Activated CD4-positive, alpha-beta T cell treated with anti-CD3 and anti-CD28 coated beads for 36 hours (primary cell): ENCODE measurements around the gene MSRB2. TPM values are rescaled to one million over a fixed set of nuclear protein-coding genes. Genes with fewer than 3 reads are reported as not detected.

Source experiments
- ATAC-seq: fragments of 200-7000 bp; cut with Tn5 transposase; one replicate; pipeline ENCODE4 v1.10.0; 2021; ENCODE audit warnings: mild to moderate bottlenecking, moderate library complexity
- CTCF ChIA-PET: fragments of 350-600 bp; sonication (Branson Sonifier 250); formaldehyde crosslinking; loops from one replicate; lab custom pipeline; 2021; ENCODE audit warnings: antibody characterized with exemption; lab: Charles Lee
- POLR2A ChIA-PET: fragments of 350-600 bp; sonication (Branson Sonifier 250); formaldehyde crosslinking; loops from one replicate; lab custom pipeline; 2021; ENCODE audit warnings: antibody characterized with exemption, inconsistent platforms; lab: Charles Lee
- DNase-seq: peaks from one replicate; pipeline ENCODE4 v3.0.0-alpha.2; 2020
- H3K27ac Mint-ChIP-seq: one replicate; pipeline ENCODE4 v1.8.0; 2021; ENCODE audit warnings: mixed read lengths
- H3K27me3 Mint-ChIP-seq: one replicate; pipeline ENCODE4 v1.8.0; 2021; ENCODE audit warnings: mixed read lengths
- H3K36me3 Mint-ChIP-seq: one replicate; pipeline ENCODE4 v1.8.0; 2021; ENCODE audit warnings: low read depth, mixed read lengths
- H3K4me1 Mint-ChIP-seq: one replicate; pipeline ENCODE4 v1.8.0; 2021; ENCODE audit warnings: mixed read lengths
- H3K4me3 Mint-ChIP-seq: one replicate; pipeline ENCODE4 v1.8.0; 2021; ENCODE audit warnings: mild to moderate bottlenecking, moderate library complexity, mixed read lengths
- H3K9me3 Mint-ChIP-seq: one replicate; pipeline ENCODE4 v1.8.0; 2021; ENCODE audit warnings: low read depth, mixed read lengths
- intact Hi-C, 2 experiments: fragments of 100-400 bp; cut with DNase I in 1 of 2; cut with micrococcal nuclease in 1 of 2; formaldehyde crosslinking; loops; one replicate each; pipeline versions ENCODE4 v1.14.2 to v1.15.1; 2022 to 2024; cut with DNase I, micrococcal nuclease
- total RNA-seq, 2 experiments: library from RNA; stranded (reverse); gene quantifications; one replicate each; pipeline ENCODE4 v1.2.3, GENCODE V29; 2021

MSRB2 gene
- total RNA-seq, 2 experiments from 2014 or later, result 8.2 to 9.0 TPM

DNA sequence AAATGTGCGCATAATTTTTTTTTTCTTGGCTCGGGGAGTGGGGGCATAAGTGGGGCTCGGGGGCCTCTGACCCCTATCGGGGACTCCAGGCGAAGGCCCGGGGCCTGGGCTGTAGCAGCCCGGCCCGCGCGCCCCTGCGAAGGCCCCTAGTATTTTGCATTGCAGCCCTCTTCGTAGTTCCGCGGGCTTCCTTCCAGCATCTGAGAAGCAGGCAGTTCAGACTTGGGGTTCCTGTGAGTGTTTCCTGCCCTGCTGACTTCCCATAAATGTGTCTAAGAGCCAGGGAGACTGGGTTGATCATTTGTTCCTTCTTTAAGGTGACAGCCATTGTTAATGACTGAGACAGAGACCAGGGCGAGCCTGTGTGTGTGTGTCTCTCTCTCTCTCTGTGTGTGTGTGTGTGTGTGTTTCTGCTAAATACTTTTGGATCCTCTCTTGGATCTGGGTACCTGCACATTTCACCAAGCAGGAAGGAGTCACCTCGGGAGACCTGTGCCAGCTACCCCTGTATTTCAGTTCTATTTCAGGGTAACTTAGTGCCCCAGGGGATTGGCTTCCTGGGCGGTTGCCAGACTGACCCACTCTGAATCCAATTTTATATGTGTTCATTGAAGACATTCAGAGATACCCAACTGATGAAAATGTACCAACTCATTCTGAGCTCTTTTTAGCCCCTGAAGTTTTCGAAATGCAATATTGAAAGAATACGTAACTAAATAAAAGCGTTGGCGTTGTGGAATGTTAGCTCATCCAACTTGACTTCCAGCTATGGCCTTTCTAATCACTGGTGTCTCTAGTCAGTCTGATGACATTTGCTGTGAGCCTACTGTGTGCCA lies 805 bp downstream of the MSRB2 start:
- CTCF ChIA-PET, result interaction anchor here (0.5 to 1.1 kb wide), 5 partner anchors 19 to 854 kb away, joined by 3 to 6 read pairs (median 3); no protein-coding TSS in a partner anchor
- ATAC-seq (peak; percentile 63), DNase-seq (peak; percentile 52)
- Mint-ChIP-seq H3K4me3 (peak overlapping the region; percentile 95), H3K27me3 (no peaks in the 10 kb centered on the region), H3K27ac (peak overlapping the region; percentile 92), H3K4me1 (peaks cover 46% of the 10 kb centered on the region), H3K9me3 (peaks cover 15% of the 10 kb centered on the region), H3K36me3 (peaks cover 11% of the 10 kb centered on the region)
- POLR2A ChIA-PET, result no interaction called here
- intact Hi-C loops, result loop anchor here (1.0 to 10.0 kb wide), 11 partner anchors 343 to 1601 kb away; partner anchors contain the start of genes DNAJC1 (in 1 of the 2), KIAA1217 (in 1 of the 2), OTUD1 (in 1 of the 2) and PIP4K2A (in 1 of the 2)

DNA sequence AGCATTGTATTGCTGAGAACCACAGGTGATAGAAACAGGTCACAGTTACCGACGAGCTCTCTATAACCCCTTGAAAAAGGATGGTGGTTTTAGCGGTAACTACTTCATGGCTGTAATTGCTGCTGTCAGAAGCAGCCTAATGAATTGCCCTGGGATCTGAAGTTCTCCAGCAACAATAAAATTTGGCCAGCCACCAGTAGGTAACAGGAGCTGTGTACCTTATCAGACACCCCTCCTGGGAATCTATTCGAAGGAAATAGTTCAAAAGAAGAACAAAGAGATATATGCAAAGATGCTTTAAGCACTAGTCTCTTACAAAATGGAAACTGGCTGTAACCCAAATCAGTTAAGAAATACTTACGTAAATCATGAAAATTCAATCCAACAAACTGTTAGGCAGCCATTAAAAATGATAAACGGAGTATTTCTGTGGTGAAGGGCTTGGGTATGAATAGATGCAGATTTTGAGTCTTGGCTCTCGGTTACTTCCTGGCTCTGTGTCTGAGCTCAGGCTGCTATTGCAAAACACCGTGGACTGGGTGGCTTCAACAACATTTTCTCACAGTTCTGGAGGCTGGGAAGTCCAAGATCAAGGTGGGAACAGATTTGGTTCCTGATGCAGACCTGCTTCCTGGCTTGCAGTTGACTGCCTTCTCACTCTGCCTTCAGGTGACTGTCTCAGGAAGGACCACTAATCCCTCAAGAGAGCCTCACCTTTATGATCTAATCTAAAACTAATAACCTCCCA lies 1.6 kb downstream of the MSRB2 start:
- ATAC-seq (peak; percentile 21), DNase-seq (peak; percentile 11)
- Mint-ChIP-seq H3K27ac (peak overlapping the region; percentile 92), H3K4me1 (peaks cover 48% of the 10 kb centered on the region), H3K27me3 (no peaks in the 10 kb centered on the region), H3K4me3 (peak overlapping the region; percentile 95), H3K36me3 (peaks cover 14% of the 10 kb centered on the region), H3K9me3 (peaks cover 16% of the 10 kb centered on the region)
- ChIA-PET CTCF (interaction anchor here (0.6 to 1.1 kb wide), 4 partner anchors 20 to 855 kb away, joined by 3 to 4 read pairs (median 3); no protein-coding TSS in a partner anchor), POLR2A (no interaction called here)
- intact Hi-C loops, result loop anchor here (5.0 to 10.0 kb wide), 9 partner anchors 345 to 1602 kb away; partner anchors contain the start of genes DNAJC1 (in 1 of the 2) and KIAA1217 (in 1 of the 2)

DNA sequence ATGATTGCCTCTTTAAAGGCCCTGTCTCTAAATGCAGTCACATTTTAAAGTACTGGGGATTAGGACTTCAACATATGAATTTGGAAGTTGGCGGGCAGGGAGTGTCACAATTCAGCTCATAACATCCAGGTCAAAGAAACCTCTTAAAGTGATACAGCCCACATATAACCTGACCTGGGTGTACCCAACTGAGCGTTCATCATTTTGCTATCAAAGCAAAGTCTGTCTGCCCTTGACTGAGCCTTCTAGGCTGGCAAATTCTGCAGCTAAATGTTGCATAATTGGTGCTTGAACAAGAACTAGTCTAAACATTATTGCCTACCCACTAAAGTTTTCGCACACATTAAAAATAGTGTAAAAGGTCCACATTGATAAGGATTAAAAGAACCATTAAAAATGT lies 3.7 kb downstream of the MSRB2 start:
- DNase-seq, result no peak
- CTCF ChIA-PET, result no interaction called here

DNA sequence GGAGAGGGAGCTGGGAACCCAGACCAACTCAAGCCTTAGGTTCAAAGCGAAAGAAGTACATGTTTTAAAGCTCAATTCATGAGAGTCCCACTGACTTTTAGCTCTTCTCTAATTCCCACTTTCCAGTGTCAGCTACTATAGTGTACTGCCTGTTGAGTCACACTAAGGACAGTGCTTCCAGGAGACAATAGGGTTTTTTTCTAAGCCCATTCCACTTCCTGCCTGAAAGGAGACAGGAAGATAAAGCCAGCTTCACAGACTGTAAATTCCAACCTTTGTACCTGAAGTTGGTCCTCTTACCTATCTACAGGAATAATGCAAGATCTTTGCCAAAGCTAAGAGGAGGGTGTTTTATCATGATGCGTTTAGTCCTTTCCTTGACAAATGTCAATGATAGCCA lies 4.4 kb downstream of the MSRB2 start:
- H3K27ac Mint-ChIP-seq, result no peak overlapping the region
- CTCF ChIA-PET, result interaction anchor here (0.6 kb wide), 1 partner anchor 79 kb away, joined by 3 read pairs; no protein-coding TSS in a partner anchor
- no peak overlapping the region for H3K4me3 Mint-ChIP-seq

More for the DNA sequence above, 3.7 kb downstream of the MSRB2 start:
- Mint-ChIP-seq H3K27ac (no peak overlapping the region), H3K27me3 (no peaks in the 10 kb centered on the region), H3K9me3 (peaks cover 16% of the 10 kb centered on the region), H3K36me3 (peaks cover 16% of the 10 kb centered on the region), H3K4me1 (peaks cover 48% of the 10 kb centered on the region), H3K4me3 (no peak overlapping the region)
- no peak for ATAC-seq
- intact Hi-C loops, result loop anchor here (5.0 to 10.0 kb wide), 9 partner anchors 343 to 1604 kb away; partner anchors contain the start of genes DNAJC1 (in 1 of the 2) and KIAA1217 (in 1 of the 2)
- POLR2A ChIA-PET, result no interaction called here

DNA sequence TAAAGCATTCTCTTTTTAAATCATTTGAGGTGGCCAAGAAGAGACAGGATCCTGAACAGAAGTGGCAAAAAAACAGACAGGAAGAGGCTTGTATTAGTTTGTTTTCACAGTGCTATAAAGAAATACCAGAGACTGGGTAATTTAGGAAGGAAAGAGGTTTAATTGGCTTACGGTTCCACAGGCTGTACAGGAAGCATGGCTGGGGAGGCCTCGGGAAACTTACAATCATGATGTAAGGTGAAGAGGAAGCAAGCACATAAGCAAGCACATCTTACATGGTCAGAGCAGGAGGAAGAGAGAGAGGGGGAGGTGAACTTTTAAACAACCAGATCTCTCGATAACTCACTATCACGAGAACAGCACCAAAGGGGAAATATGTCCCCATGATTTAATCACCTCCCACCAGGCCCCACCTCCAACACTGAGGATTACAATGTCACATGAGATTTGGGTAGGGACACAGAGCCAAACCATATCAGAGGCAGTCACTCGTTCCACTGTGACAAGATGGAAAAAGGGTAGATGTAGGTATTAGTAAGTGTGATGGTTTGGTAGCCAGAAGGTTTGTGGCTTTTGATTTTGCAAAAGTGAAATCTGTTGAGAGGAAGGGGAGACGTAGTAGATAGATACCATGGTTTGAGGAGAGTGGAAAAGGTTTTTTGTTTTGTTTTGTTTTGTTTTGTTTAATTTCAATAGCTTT lies 5.1 kb downstream of the MSRB2 start:
- intact Hi-C loops, result no loop called here
- ChIA-PET CTCF (no interaction called here), POLR2A (no interaction called here)
- Mint-ChIP-seq H3K4me3 (no peak overlapping the region), H3K4me1 (peaks cover 46% of the 10 kb centered on the region), H3K36me3 (peaks cover 25% of the 10 kb centered on the region), H3K27ac (peak overlapping the region; percentile 26), H3K9me3 (peaks cover 16% of the 10 kb centered on the region), H3K27me3 (no peaks in the 10 kb centered on the region)
- peak; percentile 28 for ATAC-seq
- peak; percentile 41 for DNase-seq

More for the DNA sequence above, 4.4 kb downstream of the MSRB2 start:
- H3K36me3 Mint-ChIP-seq, result peaks cover 21% of the 10 kb centered on the region
- ATAC-seq, result no peak
- no peaks in the 10 kb centered on the region for H3K27me3 Mint-ChIP-seq
- peaks cover 16% of the 10 kb centered on the region for H3K9me3 Mint-ChIP-seq
- peaks cover 48% of the 10 kb centered on the region for H3K4me1 Mint-ChIP-seq
- POLR2A ChIA-PET, result no interaction called here
- DNase-seq, result no peak
- intact Hi-C loops, result loop anchor here (5.0 to 10.0 kb wide), 9 partner anchors 342 to 1605 kb away; partner anchors contain the start of genes DNAJC1 (in 1 of the 2) and KIAA1217 (in 1 of the 2)

DNA sequence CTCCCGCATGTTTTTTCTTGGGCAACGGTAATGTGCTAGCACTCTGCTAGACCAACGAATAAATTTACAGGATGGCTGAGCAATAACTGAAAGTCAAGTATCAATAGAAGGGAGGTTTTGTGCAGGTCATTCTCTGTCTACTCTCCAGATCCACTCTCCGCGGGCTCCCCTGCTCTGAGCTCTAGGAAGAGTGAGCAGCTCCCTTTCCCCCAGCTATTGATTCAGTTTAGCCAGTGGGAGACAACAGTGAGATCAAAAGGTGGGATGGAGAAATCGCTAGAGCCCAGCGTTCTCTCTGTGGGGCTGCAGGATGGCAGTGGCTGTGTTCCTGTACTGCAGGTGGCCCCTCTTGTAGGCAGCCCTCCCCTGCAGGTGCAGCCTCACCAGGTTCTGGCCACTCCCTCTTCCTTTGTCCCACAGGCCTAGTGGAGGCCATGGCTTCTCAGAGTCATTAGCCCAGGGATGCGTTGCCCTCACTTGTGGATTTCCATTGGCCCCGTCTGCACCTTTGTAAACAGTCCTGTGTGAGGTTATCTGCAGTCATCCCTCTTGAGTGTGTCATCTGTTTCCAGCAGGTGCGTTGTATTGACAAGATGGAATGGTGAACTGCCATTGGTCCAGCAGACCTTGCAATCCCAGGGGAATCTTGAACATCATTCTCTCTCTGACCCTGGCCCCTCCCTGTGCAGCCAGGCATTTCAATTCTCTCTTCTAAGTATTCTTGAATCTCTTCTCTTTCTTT lies 11.1 kb downstream of the MSRB2 start:
- Mint-ChIP-seq H3K4me1 (no peaks in the 10 kb centered on the region), H3K9me3 (peaks cover under 1% of the 10 kb centered on the region), H3K36me3 (peaks cover 17% of the 10 kb centered on the region), H3K27ac (no peak overlapping the region), H3K4me3 (no peak overlapping the region), H3K27me3 (no peaks in the 10 kb centered on the region)
- DNase-seq (no peak), ATAC-seq (no peak)
- intact Hi-C loops, result no loop called here
- ChIA-PET POLR2A (no interaction called here), CTCF (interaction anchor here (1.1 kb wide), 1 partner anchor 10 kb away, joined by 3 read pairs; no protein-coding TSS in a partner anchor)

DNA sequence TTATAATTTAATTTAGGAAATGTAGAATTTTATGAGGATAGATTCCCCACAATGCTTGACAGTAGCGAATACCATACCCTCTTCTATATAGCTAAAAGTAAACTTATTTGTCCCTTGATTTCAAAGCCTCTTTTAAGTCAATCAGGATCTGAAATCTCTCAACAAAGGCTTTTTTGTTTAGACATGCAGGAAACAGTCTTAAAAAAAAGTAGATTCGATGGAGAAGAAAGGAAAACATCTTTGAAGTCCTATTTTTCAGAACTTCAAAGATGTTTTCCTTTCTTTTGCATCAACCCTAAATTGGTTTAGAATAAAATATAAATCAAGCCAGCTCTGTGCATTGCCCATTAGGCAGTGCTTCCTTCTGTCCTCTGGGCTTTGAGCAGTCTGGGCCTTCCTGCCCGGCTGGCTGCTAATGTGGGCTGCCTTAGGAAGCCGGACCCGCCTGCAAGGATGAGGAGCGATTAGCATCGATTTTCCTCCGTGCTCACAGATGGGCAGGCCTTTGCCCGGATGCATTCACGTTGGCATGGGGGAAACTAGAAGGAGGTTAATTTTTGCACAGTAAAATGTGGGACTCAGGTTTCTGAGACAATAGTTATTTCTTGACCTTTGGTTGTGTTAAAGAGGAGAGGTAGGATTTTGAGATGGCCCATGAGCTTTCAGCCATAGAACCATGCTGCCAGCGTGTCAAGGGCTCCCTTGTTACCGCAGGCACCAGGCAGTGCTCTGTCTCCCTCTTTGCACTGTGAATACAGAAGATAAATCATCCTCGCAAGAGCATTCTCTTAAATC lies 15.5 kb downstream of the MSRB2 start:
- ATAC-seq (no peak), DNase-seq (no peak)
- no peaks in the 10 kb centered on the region for H3K4me1 Mint-ChIP-seq
- no peak overlapping the region for H3K4me3 Mint-ChIP-seq
- no peaks in the 10 kb centered on the region for H3K9me3 Mint-ChIP-seq
- peaks cover 10% of the 10 kb centered on the region for H3K36me3 Mint-ChIP-seq
- H3K27ac Mint-ChIP-seq, result no peak overlapping the region
- POLR2A ChIA-PET, result no interaction called here
- CTCF ChIA-PET, result interaction anchor here (0.7 kb wide), 1 partner anchor 140 kb away, joined by 3 read pairs; no protein-coding TSS in a partner anchor
- H3K27me3 Mint-ChIP-seq, result no peaks in the 10 kb centered on the region
- intact Hi-C loops, result no loop called here

DNA sequence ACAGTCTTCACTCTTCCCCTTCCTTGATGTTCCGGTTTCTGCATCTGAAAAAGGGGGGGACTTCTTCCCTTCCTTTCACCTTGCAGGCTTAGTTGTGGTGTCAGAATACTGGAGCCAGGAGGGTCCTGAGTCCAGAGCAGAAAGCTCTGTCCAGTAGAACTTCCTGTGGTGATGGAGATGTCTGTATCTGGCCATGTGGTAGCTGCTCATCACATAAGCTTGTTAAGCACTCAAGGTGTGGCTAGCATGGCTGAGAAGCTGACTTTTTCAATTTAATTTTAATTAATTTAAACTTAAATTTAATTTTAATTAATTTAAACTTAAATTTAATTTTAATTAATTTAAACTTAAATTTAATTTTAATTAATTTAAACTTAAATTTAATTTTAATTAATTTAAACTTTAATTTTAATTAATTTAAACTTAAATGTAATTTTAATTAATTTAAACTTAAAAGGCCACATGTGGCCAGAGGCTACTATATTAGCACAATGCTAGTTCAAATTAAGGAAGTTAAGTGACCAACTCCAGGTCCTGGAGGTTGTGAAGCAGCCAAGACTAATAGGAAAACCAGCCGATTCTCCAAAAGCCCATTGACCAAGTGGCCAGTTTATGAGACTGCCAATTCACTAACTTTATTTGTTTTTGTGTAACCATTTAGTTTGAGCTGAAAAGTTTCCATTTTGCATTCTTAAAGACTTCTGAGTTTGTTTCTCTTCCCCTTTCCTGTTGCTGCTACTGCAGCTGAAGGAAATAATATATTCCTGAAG lies 16.3 kb downstream of the MSRB2 start:
- ChIA-PET CTCF (no interaction called here), POLR2A (no interaction called here)
- Mint-ChIP-seq H3K36me3 (peaks cover 10% of the 10 kb centered on the region), H3K4me3 (no peak overlapping the region), H3K27ac (no peak overlapping the region), H3K27me3 (no peaks in the 10 kb centered on the region), H3K4me1 (no peaks in the 10 kb centered on the region), H3K9me3 (no peaks in the 10 kb centered on the region)
- intact Hi-C loops, result no loop called here
- DNase-seq, result no peak
- ATAC-seq, result no peak

DNA sequence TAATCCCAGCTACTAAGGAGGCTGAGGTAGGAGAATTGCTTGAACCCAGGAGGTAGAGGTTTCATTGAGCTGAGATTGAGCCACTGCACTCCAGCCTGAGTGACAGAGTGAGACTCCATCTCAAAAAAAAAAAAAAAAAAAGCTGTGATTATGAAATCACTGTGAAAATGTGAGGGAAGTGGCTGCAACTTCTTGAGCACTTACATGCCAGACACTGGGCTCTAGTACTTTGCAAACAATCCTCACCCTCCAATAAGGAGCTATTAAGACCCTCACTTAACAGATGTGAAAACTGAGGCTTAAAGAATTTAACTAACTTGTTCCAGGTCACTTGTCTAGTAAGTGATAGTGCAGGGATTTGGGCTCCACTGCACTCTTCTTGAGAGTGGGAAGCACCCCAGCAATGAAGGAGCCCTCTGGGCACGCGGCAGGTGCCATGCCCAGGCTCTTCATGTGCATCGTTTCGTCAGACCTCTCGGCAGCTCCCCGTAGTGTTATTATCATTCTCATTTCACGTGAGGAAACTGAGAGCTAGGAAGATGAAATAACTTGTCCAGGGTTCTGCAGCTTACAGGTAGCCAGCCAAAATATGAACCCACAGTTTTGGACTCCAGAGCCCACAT lies 19.0 kb downstream of the MSRB2 start:
- no peak overlapping the region for H3K27ac Mint-ChIP-seq
- H3K4me3 Mint-ChIP-seq, result no peak overlapping the region
- DNase-seq (no peak), ATAC-seq (no peak)
- intact Hi-C loops, result no loop called here
- no peaks in the 10 kb centered on the region for H3K27me3 Mint-ChIP-seq
- H3K4me1 Mint-ChIP-seq, result no peaks in the 10 kb centered on the region
- POLR2A ChIA-PET, result no interaction called here
- H3K9me3 Mint-ChIP-seq, result no peaks in the 10 kb centered on the region
- CTCF ChIA-PET, result no interaction called here
- peaks cover 5% of the 10 kb centered on the region for H3K36me3 Mint-ChIP-seq
